ENCODE results near the gene DUS1L. TPM values are rescaled to one million over a fixed set of nuclear protein-coding genes. Genes with fewer than 3 reads are reported as not detected.

The DUS1L gene
- total RNA-seq, 4 donors from 2014 or later: 98.6 to 306 (median 132) TPM

DNA sequence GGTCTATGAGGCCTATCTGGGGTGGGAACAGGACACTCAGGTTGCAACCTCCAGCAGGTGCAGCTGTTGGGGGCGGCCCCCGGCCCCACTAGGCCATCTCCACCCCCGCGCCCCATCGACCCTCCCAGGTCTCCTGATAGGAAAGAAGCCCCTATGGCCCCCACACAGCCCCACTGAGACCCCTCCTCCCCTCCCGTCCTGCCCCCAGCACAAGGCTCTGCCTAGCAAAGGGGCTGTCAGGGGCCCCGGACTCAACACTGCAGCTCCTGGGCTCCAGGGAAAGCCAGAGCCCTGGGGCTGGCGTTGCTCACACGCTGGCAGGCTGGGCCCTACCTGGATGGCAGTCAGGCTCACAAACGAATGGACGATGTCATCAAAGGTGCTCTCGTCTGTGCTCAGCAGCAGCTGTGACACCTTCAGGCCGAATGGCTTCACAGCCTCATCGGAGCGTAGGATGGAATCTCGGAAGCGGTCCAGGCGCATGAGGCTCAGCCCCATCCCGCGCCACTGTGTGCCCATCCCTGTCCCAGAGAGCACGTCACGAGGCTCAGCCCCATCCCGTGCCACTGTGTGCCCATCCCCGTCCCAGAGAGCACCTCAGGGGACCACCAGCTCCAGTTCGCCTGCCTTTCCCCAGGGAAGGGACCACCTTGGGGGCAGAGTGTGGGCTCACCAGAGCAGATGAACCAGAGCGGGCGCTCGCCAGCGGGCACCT is 25.1 kb upstream of the DUS1L start:
- 93% methylated on average over 29 of the region's 29 CpGs; no CpG with 5 or more reads in 1 of the 2 donors for WGBS, 2 donors (ENCODE audit: low coverage in 1 of 2)

DNA sequence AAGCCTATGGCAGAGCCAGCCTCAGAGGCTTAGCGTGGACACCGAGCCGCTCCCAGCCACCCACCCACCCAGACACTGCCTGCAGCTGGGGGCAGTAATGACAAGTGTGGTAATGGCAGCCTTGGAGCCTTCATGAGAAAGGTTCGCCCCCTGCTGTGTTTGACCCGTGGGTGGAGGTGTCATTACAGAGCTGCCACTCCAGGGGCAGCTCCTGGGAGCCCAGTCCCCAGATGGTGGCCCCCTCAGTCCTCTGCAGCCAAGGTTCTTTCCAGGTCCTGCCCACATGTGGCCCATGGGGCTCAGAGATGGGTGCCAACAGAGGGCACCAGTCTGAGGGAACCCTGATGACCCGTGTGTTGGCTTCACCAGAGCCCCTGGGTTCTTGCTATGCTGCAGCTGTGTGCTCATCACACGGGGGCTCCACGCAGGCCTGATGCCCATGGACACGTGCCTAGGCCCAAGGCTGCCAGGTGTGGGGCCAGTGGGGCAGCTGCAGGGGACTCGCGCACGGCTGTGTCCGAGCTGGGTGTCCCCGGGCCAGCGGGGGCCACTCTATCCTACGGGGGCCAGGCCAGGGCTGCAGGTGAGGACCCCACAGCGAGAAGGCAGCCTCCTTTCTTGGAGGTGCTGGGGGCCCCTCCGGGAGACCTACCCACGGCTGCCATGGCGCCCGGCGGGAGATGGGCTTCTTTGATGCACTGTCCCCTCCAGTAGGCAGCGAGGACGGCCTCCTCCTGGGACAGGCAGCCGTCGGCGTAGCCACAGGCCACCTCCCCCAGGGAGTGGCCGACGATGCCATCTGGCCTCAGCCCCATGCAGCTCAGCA is 24.3 kb upstream of the DUS1L start:
- 96% methylated on average over 17 of the region's 29 CpGs; no CpG with 5 or more reads in 1 of the 2 donors for WGBS, 2 donors (ENCODE audit: low coverage in 1 of 2)
- in situ Hi-C loops (cut with MboI; ENCODE audit: low pct_ligation_motif_present in 1 of 4, low pct_unique_long_range_greater_than_20kb in 1 of 4, low sequenced_read_pairs in 3 of 4): no loop called here
- Histone ChIP-seq H3K27ac (no peak overlapping the region), H3K4me1 (no peaks in the 10 kb centered on the region), H3K27me3 (no peaks in the 10 kb centered on the region), H3K9me3 (no peaks in the 10 kb centered on the region), H3K4me3 (no peak overlapping the region), H3K36me3 (peaks cover 0 to 91% (median 40%) of the 10 kb centered on the region in 4 donors)
- no peak for DNase-seq
- TF ChIP-seq POLR2A (IDR thresholded peaks at IDR 0.05) (no peak), EP300 (IDR thresholded peaks at IDR 0.05; ENCODE audit: low read depth) (no peak), POLR2AphosphoS5 (IDR thresholded peaks at IDR 0.05) (no peak)
- TF ChIP-seq, protein P1, sequence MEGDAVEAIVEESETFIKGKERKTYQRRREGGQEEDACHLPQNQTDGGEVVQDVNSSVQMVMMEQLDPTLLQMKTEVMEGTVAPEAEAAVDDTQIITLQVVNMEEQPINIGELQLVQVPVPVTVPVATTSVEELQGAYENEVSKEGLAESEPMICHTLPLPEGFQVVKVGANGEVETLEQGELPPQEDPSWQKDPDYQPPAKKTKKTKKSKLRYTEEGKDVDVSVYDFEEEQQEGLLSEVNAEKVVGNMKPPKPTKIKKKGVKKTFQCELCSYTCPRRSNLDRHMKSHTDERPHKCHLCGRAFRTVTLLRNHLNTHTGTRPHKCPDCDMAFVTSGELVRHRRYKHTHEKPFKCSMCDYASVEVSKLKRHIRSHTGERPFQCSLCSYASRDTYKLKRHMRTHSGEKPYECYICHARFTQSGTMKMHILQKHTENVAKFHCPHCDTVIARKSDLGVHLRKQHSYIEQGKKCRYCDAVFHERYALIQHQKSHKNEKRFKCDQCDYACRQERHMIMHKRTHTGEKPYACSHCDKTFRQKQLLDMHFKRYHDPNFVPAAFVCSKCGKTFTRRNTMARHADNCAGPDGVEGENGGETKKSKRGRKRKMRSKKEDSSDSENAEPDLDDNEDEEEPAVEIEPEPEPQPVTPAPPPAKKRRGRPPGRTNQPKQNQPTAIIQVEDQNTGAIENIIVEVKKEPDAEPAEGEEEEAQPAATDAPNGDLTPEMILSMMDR (IDR thresholded peaks at IDR 0.05): no peak
- intact Hi-C loops (cut with DNase I; ENCODE audit: low total_unique reads): no loop called here

More for the DNA sequence above, 25.1 kb upstream of the DUS1L start:
- H3K4me3 ChIP-seq: no peak overlapping the region
- H3K27ac ChIP-seq: no peak overlapping the region
- DNase-seq: no peak
- H3K36me3 ChIP-seq: peaks cover 0 to 83% (median 41%) of the 10 kb centered on the region in 4 donors
- H3K4me1 ChIP-seq: no peaks in the 10 kb centered on the region
- no peaks in the 10 kb centered on the region for H3K27me3 ChIP-seq
- H3K9me3 ChIP-seq: no peaks in the 10 kb centered on the region
- TF ChIP-seq EP300 (IDR thresholded peaks at IDR 0.05; ENCODE audit: low read depth) (no peak), POLR2AphosphoS5 (IDR thresholded peaks at IDR 0.05) (no peak)
- intact Hi-C loops (cut with DNase I; ENCODE audit: low total_unique reads): no loop called here
- in situ Hi-C loops (cut with MboI; ENCODE audit: low pct_ligation_motif_present in 1 of 4, low pct_unique_long_range_greater_than_20kb in 1 of 4, low sequenced_read_pairs in 3 of 4): no loop called here

DNA sequence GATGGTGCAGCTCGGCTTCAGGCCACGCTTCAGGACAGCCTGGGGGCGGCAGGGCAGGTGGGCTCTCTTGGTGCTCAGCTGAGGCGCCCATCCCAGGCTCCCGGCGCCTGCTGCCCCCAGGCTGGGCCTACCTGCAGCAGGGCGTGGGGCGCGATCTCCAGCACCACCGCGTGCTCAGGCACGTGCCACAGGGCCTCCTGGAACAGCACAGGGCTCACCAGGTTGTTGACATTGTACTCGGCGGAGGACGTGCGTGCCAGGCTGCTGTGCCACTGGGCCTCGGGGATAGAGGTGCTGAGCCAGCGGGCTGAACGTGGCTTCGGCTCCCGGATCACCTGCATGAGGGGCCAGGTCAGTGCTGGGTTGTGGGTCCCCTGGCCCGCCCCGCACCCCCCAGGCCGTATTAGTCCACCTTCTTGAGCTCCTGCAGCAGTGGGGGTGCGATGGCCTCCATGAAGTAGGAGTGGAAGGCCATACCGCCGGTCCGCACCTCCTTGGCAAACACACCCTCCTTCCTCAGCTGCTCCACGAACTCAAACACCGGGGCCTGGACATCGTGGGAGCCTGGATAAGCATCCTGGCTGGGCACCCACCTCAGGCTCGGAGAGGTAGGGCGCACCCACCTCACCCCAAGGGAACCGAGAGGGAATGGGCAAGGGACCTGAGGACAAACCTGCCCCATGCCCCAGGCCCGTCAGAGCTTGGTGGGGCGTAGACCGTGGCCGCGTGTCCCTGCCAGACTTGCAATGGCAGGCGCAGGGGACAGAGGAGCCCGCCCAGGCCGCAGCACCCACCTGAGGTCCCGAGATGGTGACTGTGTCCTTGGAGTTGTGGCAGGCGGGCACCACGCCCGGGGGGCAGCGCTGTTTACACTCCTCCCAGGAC is 23.5 kb upstream of the DUS1L start:
- Histone ChIP-seq H3K27me3 (no peaks in the 10 kb centered on the region), H3K4me3 (no peak overlapping the region), H3K4me1 (no peaks in the 10 kb centered on the region), H3K27ac (no peak overlapping the region), H3K9me3 (no peaks in the 10 kb centered on the region), H3K36me3 (peaks cover 0 to 98% (median 37%) of the 10 kb centered on the region in 4 donors)
- intact Hi-C loops (cut with DNase I; ENCODE audit: low total_unique reads) (no loop called here), in situ Hi-C loops (cut with MboI; ENCODE audit: low pct_ligation_motif_present in 1 of 4, low pct_unique_long_range_greater_than_20kb in 1 of 4, low sequenced_read_pairs in 3 of 4) (no loop called here)
- DNase-seq: no peak
- TF ChIP-seq, protein P1 (IDR thresholded peaks at IDR 0.05): no peak
- TF ChIP-seq POLR2AphosphoS5 (IDR thresholded peaks at IDR 0.05) (no peak), POLR2A (IDR thresholded peaks at IDR 0.05) (no peak)
- 95% methylated on average over 40 of the region's 47 CpGs; no CpG with 5 or more reads in 1 of the 2 donors for WGBS, 2 donors (ENCODE audit: low coverage in 1 of 2)

DNA sequence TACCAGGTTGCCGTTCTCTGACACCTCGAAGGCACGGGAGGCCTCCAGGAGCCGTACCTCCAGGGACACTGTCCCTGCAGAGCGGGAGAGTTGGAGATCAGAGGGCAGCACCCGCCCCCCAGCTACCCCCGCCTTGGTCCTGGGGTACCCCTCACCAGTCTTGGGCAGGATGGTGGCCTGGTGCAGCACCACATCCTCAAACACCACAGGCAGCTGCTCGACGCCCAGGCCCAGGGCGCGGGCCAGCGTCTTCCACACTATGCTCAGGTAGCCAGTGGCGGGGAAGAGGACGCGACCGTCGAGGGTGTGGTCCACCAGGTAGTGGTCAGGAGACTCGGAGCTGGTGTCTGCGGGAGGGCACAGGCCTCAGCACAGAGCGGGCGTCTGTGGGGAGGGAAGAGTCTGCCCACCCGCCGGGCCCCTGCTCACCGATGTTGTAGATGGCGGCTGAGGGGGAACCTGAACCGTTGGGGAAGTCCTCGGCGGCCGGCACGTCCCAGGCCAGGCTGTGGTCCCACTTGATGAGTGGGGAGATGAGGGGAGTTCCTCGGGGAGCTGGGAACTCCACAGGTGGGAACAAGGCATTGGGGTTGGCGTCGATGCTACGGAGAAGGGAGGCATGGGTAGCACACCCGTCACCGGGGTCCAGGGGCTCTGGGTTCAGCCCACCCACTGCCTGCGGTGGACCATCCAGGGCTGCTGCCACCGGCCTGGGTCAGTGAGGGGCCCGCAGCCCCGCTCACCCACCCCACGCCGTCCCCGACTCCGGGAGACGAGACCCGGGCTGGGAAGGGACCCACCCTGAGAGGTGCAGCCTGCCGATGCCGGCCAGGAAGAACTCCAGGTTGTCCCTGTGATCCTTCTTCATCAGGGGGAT is 22.6 kb upstream of the DUS1L start:
- no peak for DNase-seq
- Histone ChIP-seq H3K27ac (no peak overlapping the region), H3K4me1 (no peaks in the 10 kb centered on the region), H3K27me3 (no peaks in the 10 kb centered on the region), H3K36me3 (peaks cover 0 to 98% (median 33%) of the 10 kb centered on the region in 4 donors), H3K9me3 (no peaks in the 10 kb centered on the region), H3K4me3 (no peak overlapping the region)
- TF ChIP-seq POLR2AphosphoS5 (IDR thresholded peaks at IDR 0.05): no peak
- TF ChIP-seq, protein P1 (IDR thresholded peaks at IDR 0.05): no peak
- no peak for TF ChIP-seq POLR2A (IDR thresholded peaks at IDR 0.05)
- no peak for TF ChIP-seq EP300 (IDR thresholded peaks at IDR 0.05; ENCODE audit: low read depth)
- WGBS, 2 donors (ENCODE audit: low coverage in 1 of 2): 93% methylated on average over 44 of the region's 48 CpGs; no CpG with 5 or more reads in 1 of the 2 donors
- intact Hi-C loops (cut with DNase I; ENCODE audit: low total_unique reads) (no loop called here), in situ Hi-C loops (cut with MboI; ENCODE audit: low pct_ligation_motif_present in 1 of 4, low pct_unique_long_range_greater_than_20kb in 1 of 4, low sequenced_read_pairs in 3 of 4) (no loop called here)
